ENCODE results near the gene AIFM3.
"Not testable (repeated sequence)": the region's sequence is repeated elsewhere in the genome, so short reads cannot be mapped to it uniquely, and the experiment has no call there.

- TF ChIP-seq, protein P1, sequence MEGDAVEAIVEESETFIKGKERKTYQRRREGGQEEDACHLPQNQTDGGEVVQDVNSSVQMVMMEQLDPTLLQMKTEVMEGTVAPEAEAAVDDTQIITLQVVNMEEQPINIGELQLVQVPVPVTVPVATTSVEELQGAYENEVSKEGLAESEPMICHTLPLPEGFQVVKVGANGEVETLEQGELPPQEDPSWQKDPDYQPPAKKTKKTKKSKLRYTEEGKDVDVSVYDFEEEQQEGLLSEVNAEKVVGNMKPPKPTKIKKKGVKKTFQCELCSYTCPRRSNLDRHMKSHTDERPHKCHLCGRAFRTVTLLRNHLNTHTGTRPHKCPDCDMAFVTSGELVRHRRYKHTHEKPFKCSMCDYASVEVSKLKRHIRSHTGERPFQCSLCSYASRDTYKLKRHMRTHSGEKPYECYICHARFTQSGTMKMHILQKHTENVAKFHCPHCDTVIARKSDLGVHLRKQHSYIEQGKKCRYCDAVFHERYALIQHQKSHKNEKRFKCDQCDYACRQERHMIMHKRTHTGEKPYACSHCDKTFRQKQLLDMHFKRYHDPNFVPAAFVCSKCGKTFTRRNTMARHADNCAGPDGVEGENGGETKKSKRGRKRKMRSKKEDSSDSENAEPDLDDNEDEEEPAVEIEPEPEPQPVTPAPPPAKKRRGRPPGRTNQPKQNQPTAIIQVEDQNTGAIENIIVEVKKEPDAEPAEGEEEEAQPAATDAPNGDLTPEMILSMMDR (IDR thresholded peaks at IDR 0.05), result not testable (repeated sequence)
- not testable (repeated sequence) for TF ChIP-seq POLR2A (IDR thresholded peaks at IDR 0.05)
Observed at GRCh38 chr22:20935780-20936539, 31.1 kb upstream of the AIFM3 start.

Measured in thyroid gland (tissue), 4 donors.